ENCODE measurements around the gene FLG. TPM values are rescaled to one million over a fixed set of nuclear protein-coding genes. Genes with fewer than 3 reads are reported as not detected.

Gene FLG
- under 1 TPM in 1 of 2 experiments, not detected in 1; 0.08 TPM for total RNA-seq

DNA sequence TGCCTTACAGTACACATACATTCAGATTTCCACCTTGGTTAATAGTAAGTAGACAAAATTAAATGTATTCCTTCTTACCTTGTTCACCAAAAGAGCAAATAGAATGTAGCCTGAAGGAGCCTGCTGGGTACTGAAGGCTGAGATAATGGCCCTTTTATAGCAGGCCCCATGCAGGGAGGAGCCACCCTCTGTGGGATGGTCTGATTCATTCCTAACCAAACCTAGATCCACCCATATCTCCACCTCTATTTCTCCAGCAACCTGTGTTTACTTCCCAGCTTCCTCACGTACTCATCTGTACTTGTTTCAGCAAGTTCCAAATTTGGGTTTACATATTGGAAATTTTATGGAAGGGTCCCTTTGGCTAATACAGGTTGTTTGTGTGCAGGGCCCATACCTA, at the start of gene FLG:
TSS of gene FLG (minus strand) at position 129 of the 400 bp plus-strand sequence. CDS start 9,783 bp downstream, outside the sequence.
- H3K27me3 Mint-ChIP-seq: peaks cover 3% of the 10 kb centered on the region
- POLR2A ChIA-PET: no interaction called here
- CTCF ChIA-PET: no interaction called here

GRCh38 chr1:152374451-152374850, 49.4 kb upstream of the FLG start:
- no peak overlapping the region for H3K4me3 Mint-ChIP-seq
- H3K27me3 Mint-ChIP-seq: peaks cover 2% of the 10 kb centered on the region
- H3K27ac Mint-ChIP-seq: no peak overlapping the region
- peaks cover 2% of the 10 kb centered on the region for H3K9me3 Mint-ChIP-seq
- no peak for DNase-seq
- CTCF ChIA-PET: no interaction called here
- POLR2A ChIA-PET: no interaction called here
- H3K36me3 Mint-ChIP-seq (ENCODE audit: low read depth): no peaks in the 10 kb centered on the region
- H3K4me1 Mint-ChIP-seq: no peaks in the 10 kb centered on the region

More for the DNA sequence above, at the start of gene FLG:
- H3K4me3 Mint-ChIP-seq: no peak within 1 kb of the TSS
- H3K4me1 Mint-ChIP-seq: no peaks in the 10 kb centered on the region
- H3K27ac Mint-ChIP-seq: no peak within 1 kb of the TSS
- H3K9me3 Mint-ChIP-seq: no peaks in the 10 kb centered on the region
- DNase-seq: no peak
- no peaks in the 10 kb centered on the region for H3K36me3 Mint-ChIP-seq (ENCODE audit: low read depth)

DNA sequence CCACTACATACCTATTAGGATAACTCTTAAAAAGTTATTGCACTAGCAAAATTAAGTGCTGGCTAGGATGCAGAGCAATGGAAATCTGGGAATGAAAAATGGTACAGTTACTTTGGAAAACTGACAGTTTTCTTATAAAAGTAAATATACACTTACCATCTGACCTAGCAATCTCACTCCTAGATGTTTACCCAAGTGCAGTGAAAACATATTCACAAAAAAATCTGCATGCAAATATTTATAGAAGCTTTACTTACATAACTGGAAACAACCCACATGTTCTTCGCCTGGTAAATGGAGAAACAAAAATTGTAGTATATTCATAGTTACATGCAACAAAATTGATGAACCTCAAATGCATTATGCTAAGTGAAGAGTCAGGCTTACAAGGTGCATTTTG, 47.6 kb upstream of the FLG start:
- peaks cover 5% of the 10 kb centered on the region for H3K9me3 Mint-ChIP-seq
- CTCF ChIA-PET: no interaction called here
- POLR2A ChIA-PET: no interaction called here
- no peaks in the 10 kb centered on the region for H3K36me3 Mint-ChIP-seq (ENCODE audit: low read depth)
- H3K4me3 Mint-ChIP-seq: no peak overlapping the region
- H3K4me1 Mint-ChIP-seq: no peaks in the 10 kb centered on the region
- no peak overlapping the region for H3K27ac Mint-ChIP-seq
- H3K27me3 Mint-ChIP-seq: peaks cover 2% of the 10 kb centered on the region
- DNase-seq: no peak

GRCh38 chr1:152367436-152367835, 42.4 kb upstream of the FLG start:
- no peak for DNase-seq
- no peaks in the 10 kb centered on the region for H3K36me3 Mint-ChIP-seq (ENCODE audit: low read depth)
- H3K27ac Mint-ChIP-seq: no peak overlapping the region
- CTCF ChIA-PET: no interaction called here
- no peaks in the 10 kb centered on the region for H3K4me1 Mint-ChIP-seq
- no peak overlapping the region for H3K4me3 Mint-ChIP-seq
- H3K27me3 Mint-ChIP-seq: peaks cover 2% of the 10 kb centered on the region
- H3K9me3 Mint-ChIP-seq: peaks cover 5% of the 10 kb centered on the region
- POLR2A ChIA-PET: no interaction called here

- Mint-ChIP-seq H3K4me1 (no peaks in the 10 kb centered on the region), H3K9me3 (peaks cover 4% of the 10 kb centered on the region), H3K27me3 (no peaks in the 10 kb centered on the region), H3K36me3 (ENCODE audit: low read depth) (no peaks in the 10 kb centered on the region), H3K4me3 (no peak within 1 kb of the TSS), H3K27ac (no peak within 1 kb of the TSS)
- POLR2A ChIA-PET: no interaction called here
- DNase-seq: no peak
- CTCF ChIA-PET: interaction anchor here (0.7 to 1.3 kb wide), 2 partner anchors 12 to 99 kb away, joined by 3 to 4 read pairs; no protein-coding TSS in a partner anchor
Observed at GRCh38 chr1:152359906-152360305, 34.9 kb upstream of the FLG start, which contains the start of gene FLG2. Gene FLG2, minus strand, starts transcription at chr1:152360006. Its CDS starts 1,122 bp downstream, at chr1:152358884.

DNA sequence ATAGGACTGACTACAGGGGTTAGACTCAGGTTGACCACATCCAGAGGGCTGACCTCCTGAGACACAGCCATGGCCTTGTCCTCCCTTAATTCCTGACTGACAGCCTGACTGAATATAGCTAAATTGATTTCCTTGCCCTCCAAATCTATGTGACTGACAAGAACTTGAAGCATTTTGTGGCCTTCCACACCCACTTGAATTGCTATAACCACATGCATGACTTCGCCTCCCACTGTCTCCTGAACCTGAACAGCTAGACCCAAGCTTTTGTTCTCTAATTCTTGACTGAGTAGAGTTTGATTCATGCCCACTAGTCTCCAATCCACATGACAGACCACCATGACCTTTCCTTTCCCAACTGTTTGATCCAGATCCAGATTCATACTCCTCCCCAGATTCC, 31.7 kb upstream of the FLG start:
- Mint-ChIP-seq H3K27me3 (no peaks in the 10 kb centered on the region), H3K36me3 (ENCODE audit: low read depth) (no peaks in the 10 kb centered on the region), H3K4me3 (no peak overlapping the region), H3K27ac (no peak overlapping the region), H3K9me3 (peaks cover 6% of the 10 kb centered on the region), H3K4me1 (no peaks in the 10 kb centered on the region)
- ChIA-PET POLR2A (no interaction called here), CTCF (no interaction called here)
- no peak for DNase-seq

- no peaks in the 10 kb centered on the region for H3K4me1 Mint-ChIP-seq
- no peak overlapping the region for H3K27ac Mint-ChIP-seq
- peaks cover 12% of the 10 kb centered on the region for H3K27me3 Mint-ChIP-seq
- no peak for DNase-seq
- H3K36me3 Mint-ChIP-seq (ENCODE audit: low read depth): no peaks in the 10 kb centered on the region
- ChIA-PET CTCF (no interaction called here), POLR2A (no interaction called here)
- no peaks in the 10 kb centered on the region for H3K9me3 Mint-ChIP-seq
- H3K4me3 Mint-ChIP-seq: no peak overlapping the region
Observed at GRCh38 chr1:152349611-152350010, 24.6 kb upstream of the FLG start.

GRCh38 chr1:152348447-152348846, 23.4 kb upstream of the FLG start:
- Mint-ChIP-seq H3K9me3 (no peaks in the 10 kb centered on the region), H3K27ac (no peak overlapping the region), H3K4me1 (no peaks in the 10 kb centered on the region), H3K36me3 (ENCODE audit: low read depth) (no peaks in the 10 kb centered on the region), H3K27me3 (peaks cover 17% of the 10 kb centered on the region), H3K4me3 (no peak overlapping the region)
- CTCF ChIA-PET: interaction anchor here (0.9 to 2.5 kb wide), 8 partner anchors 11 to 159 kb away, joined by 3 to 27 read pairs (median 6); partner anchors contain the start of gene FLG2
- no peak for DNase-seq
- POLR2A ChIA-PET: interaction anchor here (1.2 kb wide), 1 partner anchor 111 kb away, joined by 3 read pairs; no protein-coding TSS in a partner anchor

- Mint-ChIP-seq H3K4me3 (no peak overlapping the region), H3K9me3 (no peaks in the 10 kb centered on the region)
- POLR2A ChIA-PET: no interaction called here
Observed at GRCh38 chr1:152347116-152347728, 22.2 kb upstream of the FLG start.

GRCh38 chr1:152344438-152344837, 19.4 kb upstream of the FLG start:
- CTCF ChIA-PET: interaction anchor here (0.6 to 1.6 kb wide), 2 partner anchors 114 to 115 kb away, joined by 3 to 4 read pairs; no protein-coding TSS in a partner anchor
- POLR2A ChIA-PET: no interaction called here
- H3K4me1 Mint-ChIP-seq: no peaks in the 10 kb centered on the region
- peaks cover 30% of the 10 kb centered on the region for H3K27me3 Mint-ChIP-seq
- no peaks in the 10 kb centered on the region for H3K36me3 Mint-ChIP-seq (ENCODE audit: low read depth)
- H3K4me3 Mint-ChIP-seq: no peak overlapping the region
- no peak for DNase-seq
- H3K9me3 Mint-ChIP-seq: no peaks in the 10 kb centered on the region
- no peak overlapping the region for H3K27ac Mint-ChIP-seq

More at GRCh38 chr1:152347116-152347728, 22.2 kb upstream of the FLG start:
- H3K4me1 Mint-ChIP-seq: no peaks in the 10 kb centered on the region
- H3K36me3 Mint-ChIP-seq (ENCODE audit: low read depth): no peaks in the 10 kb centered on the region
- peak; percentile 33 for DNase-seq
- no peak overlapping the region for H3K27ac Mint-ChIP-seq
- H3K27me3 Mint-ChIP-seq: peaks cover 23% of the 10 kb centered on the region
- CTCF ChIA-PET: interaction anchor here (0.8 to 2.5 kb wide), 13 partner anchors 10 to 294 kb away, joined by 3 to 27 read pairs (median 3); partner anchors contain the start of gene FLG2

GRCh38 chr1:152343006-152343405, 18.0 kb upstream of the FLG start:
- Mint-ChIP-seq H3K9me3 (no peaks in the 10 kb centered on the region), H3K36me3 (ENCODE audit: low read depth) (no peaks in the 10 kb centered on the region), H3K4me3 (no peak overlapping the region), H3K4me1 (no peaks in the 10 kb centered on the region), H3K27me3 (peaks cover 32% of the 10 kb centered on the region), H3K27ac (no peak overlapping the region)
- CTCF ChIA-PET: interaction anchor here (0.8 kb wide), 1 partner anchor 98 kb away, joined by 4 read pairs; no protein-coding TSS in a partner anchor
- no peak for DNase-seq
- POLR2A ChIA-PET: no interaction called here

DNA sequence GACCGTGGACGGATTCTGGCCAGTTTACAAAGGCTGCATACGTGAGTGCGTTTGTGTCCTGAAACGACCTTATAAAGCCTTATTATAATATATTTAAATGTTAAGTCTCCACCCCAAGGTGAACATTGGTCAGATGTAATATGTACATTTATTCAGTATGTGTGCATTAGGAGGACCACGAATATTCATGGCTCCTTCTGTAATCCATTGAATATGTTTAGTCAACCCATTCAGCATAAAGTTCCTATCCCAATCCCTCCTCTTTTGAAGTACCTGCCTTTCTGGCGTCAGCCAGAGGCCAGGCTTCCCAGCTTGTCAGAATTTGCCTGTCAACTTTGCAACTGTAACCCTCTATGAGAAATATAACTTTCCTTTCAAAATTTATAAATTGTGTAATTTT, 10.4 kb upstream of the FLG start:
- ChIA-PET CTCF (interaction anchor here (2.8 kb wide), 1 partner anchor 13 kb away, joined by 8 read pairs; no protein-coding TSS in a partner anchor), POLR2A (no interaction called here)
- H3K36me3 Mint-ChIP-seq (ENCODE audit: low read depth): no peaks in the 10 kb centered on the region
- H3K27me3 Mint-ChIP-seq: peaks cover 25% of the 10 kb centered on the region
- H3K9me3 Mint-ChIP-seq: no peaks in the 10 kb centered on the region
- H3K4me1 Mint-ChIP-seq: no peaks in the 10 kb centered on the region
- H3K4me3 Mint-ChIP-seq: no peak overlapping the region
- H3K27ac Mint-ChIP-seq: no peak overlapping the region
- no peak for DNase-seq

- Mint-ChIP-seq H3K27me3 (peaks cover 9% of the 10 kb centered on the region), H3K9me3 (no peaks in the 10 kb centered on the region), H3K4me1 (no peaks in the 10 kb centered on the region), H3K4me3 (no peak overlapping the region), H3K36me3 (ENCODE audit: low read depth) (no peaks in the 10 kb centered on the region), H3K27ac (no peak overlapping the region)
- no peak for DNase-seq
- CTCF ChIA-PET: interaction anchor here (1.1 kb wide), 1 partner anchor 19 kb away, joined by 3 read pairs; no protein-coding TSS in a partner anchor
- POLR2A ChIA-PET: no interaction called here
Observed at GRCh38 chr1:152328801-152329391, 3.9 kb upstream of the FLG start.

Measured in activated CD4-positive, alpha-beta memory T cell treated with anti-CD3 and anti-CD28 coated beads, Interleukin-2, amount 10 ng/mL, durations not matched to agents 7 days and 5 days (primary cell).